ENCODE measurements around the gene GPR171. TPM values are rescaled to one million over a fixed set of nuclear protein-coding genes. Genes with fewer than 3 reads are reported as not detected.

Gene GPR171
- total and polyA plus RNA-seq, 2 experiments from 2014 or later, result 0.51 TPM; not detected in 1

DNA sequence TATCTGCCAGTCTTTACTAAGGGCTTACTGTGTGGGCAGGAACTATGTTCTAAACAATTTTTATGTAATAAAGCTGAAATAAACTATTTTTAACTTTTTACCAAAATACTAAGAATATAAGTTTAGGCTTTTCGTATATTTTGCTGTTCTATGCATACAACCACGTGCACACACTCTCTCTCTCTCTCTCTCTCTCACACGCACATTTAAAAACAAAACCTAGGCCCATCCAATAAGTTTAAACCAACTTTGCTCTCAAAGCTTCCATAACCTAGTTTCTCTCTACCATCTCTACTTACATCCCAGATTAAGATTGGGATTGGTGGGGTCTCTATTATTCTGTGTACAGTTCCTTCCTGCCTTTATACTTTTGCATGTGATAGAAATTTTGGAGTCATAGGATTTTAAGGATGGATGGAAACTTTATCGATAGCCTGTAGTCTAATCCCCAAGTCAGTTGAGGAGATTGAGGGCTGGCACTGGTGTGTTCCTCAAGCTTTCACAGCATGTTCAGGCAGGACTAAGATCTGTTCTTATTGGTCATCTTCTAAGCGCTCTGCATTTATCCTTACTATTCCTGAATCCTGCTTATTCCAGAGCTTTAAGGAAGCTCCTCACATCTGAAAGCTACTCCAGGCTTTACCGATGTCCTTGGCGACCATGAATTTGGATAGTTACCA is 1.8 kb downstream of the GPR171 start:
- Histone ChIP-seq H3K4me3 (no peak overlapping the region), H3K27ac (no peak overlapping the region), H3K36me3 (replicated peaks; ENCODE audit: insufficient read depth, low read depth) (no peaks in the 10 kb centered on the region), H3K4me2 (no peak overlapping the region), H3K27me3 (no peaks in the 10 kb centered on the region), H4K20me1 (ENCODE audit: insufficient read depth, poor library complexity, severe bottlenecking) (no peaks in the 10 kb centered on the region), H3K9me2 (replicated peaks; ENCODE audit: insufficient read depth) (no peaks in the 10 kb centered on the region), H3K4me1 (ENCODE audit: insufficient read depth) (peaks cover 15% of the 10 kb centered on the region), H2AFZ (no peak overlapping the region), H3K79me2 (no peaks in the 10 kb centered on the region), H3K9me3 (ENCODE audit: low read depth) (no peaks in the 10 kb centered on the region)
- 99% methylated on average over 7 of the region's 7 CpGs for WGBS (ENCODE audit: low lambda C conversion rate, missing lambda C conversion rate)
- no peak for TF ChIP-seq EZH2phosphoT487 (IDR thresholded peaks at IDR 0.05; ENCODE audit: low read depth, severe bottlenecking, unreplicated experiment)
- TF ChIP-seq, protein P1, sequence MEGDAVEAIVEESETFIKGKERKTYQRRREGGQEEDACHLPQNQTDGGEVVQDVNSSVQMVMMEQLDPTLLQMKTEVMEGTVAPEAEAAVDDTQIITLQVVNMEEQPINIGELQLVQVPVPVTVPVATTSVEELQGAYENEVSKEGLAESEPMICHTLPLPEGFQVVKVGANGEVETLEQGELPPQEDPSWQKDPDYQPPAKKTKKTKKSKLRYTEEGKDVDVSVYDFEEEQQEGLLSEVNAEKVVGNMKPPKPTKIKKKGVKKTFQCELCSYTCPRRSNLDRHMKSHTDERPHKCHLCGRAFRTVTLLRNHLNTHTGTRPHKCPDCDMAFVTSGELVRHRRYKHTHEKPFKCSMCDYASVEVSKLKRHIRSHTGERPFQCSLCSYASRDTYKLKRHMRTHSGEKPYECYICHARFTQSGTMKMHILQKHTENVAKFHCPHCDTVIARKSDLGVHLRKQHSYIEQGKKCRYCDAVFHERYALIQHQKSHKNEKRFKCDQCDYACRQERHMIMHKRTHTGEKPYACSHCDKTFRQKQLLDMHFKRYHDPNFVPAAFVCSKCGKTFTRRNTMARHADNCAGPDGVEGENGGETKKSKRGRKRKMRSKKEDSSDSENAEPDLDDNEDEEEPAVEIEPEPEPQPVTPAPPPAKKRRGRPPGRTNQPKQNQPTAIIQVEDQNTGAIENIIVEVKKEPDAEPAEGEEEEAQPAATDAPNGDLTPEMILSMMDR (IDR thresholded peaks at IDR 0.05; ENCODE audit: poor library complexity), result no peak
- no peak for TF ChIP-seq EZH2 (IDR thresholded peaks at IDR 0.05; ENCODE audit: borderline replicate concordance)
- DNase-seq (ENCODE audit: low spot score), result no peak

DNA sequence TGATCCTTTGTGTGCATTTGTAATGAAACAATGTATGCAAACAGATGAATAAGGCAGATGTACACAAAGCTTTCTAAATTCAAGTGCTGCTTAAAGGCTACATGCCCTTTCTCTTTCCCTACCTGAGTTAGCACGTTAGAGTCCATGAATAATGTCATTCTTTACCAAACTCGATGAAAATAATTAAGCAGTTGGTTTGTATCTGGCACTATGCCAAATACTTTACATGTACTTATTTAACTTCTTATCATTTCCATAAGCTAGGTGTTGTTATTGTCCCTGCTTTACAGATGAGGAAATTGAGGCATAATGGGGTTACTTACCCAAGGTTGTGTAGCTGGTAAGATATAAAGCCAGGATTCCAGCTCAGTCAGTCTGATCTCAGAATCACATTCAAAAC is 2.4 kb downstream of the GPR171 start:
- DNase-seq (ENCODE audit: low spot score), result no peak
- Histone ChIP-seq H4K20me1 (ENCODE audit: insufficient read depth, poor library complexity, severe bottlenecking) (no peaks in the 10 kb centered on the region), H3K4me1 (ENCODE audit: insufficient read depth) (peaks cover 17% of the 10 kb centered on the region), H3K27ac (no peak overlapping the region), H3K4me2 (no peak overlapping the region), H3K27me3 (no peaks in the 10 kb centered on the region), H2AFZ (no peak overlapping the region), H3K79me2 (no peaks in the 10 kb centered on the region), H3K36me3 (replicated peaks; ENCODE audit: insufficient read depth, low read depth) (no peaks in the 10 kb centered on the region), H3K4me3 (no peak overlapping the region), H3K9me2 (replicated peaks; ENCODE audit: insufficient read depth) (no peaks in the 10 kb centered on the region), H3K9me3 (ENCODE audit: low read depth) (no peaks in the 10 kb centered on the region)
- no peak for TF ChIP-seq EZH2 (IDR thresholded peaks at IDR 0.05; ENCODE audit: borderline replicate concordance)
- TF ChIP-seq, protein P1 (IDR thresholded peaks at IDR 0.05; ENCODE audit: poor library complexity), result no peak
- no peak for TF ChIP-seq EZH2phosphoT487 (IDR thresholded peaks at IDR 0.05; ENCODE audit: low read depth, severe bottlenecking, unreplicated experiment)
- WGBS (ENCODE audit: low lambda C conversion rate, missing lambda C conversion rate), result 86% methylated on average over 2 of the region's 2 CpGs

DNA sequence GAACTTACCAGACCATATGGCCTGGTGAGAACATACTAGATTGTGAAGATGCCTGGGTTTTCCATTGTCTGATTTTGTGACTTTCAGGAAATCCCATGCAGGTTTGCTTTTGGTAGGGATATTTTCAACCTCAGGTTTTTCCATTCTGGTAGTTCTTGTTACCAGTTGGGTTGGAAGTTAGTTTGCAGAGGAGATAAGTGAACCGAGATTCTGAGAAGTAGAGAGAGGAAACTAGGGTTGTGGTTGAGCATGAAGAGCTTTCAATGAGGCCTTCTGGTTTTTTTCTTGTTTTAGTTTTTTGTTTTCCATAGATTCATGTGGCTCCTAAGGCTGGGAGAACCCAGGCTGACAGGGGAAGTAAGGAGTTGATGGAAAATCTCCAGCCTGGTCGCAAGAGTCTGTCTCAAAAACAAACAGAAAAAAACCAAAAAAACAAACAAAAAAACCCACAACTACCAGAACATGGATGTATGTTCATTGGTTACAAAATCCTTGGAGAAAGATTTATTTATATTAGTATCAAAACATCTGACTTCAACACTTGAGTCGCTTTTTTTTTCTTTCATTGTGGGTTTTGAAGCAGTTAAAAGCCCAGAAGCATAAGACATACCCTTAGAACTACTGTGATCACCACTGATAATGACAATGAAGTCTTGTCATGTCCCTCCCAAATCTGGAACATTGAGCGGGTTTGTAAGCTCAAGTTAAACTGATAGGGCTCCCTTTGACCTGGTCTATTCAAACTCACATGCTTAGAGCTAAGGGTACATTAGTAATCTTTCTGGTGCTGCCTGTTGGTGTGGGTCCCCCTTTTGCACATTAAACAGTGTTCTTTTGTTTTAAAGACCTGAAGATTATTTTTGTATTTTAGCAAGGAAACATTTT is 3.2 kb downstream of the GPR171 start:
- no peak for DNase-seq (ENCODE audit: low spot score)
- Histone ChIP-seq H3K27me3 (no peaks in the 10 kb centered on the region), H3K36me3 (replicated peaks; ENCODE audit: insufficient read depth, low read depth) (no peaks in the 10 kb centered on the region), H3K9me2 (replicated peaks; ENCODE audit: insufficient read depth) (no peaks in the 10 kb centered on the region), H2AFZ (no peak overlapping the region), H3K9me3 (ENCODE audit: low read depth) (no peaks in the 10 kb centered on the region), H4K20me1 (ENCODE audit: insufficient read depth, poor library complexity, severe bottlenecking) (no peaks in the 10 kb centered on the region), H3K4me3 (no peak overlapping the region), H3K27ac (peak overlapping the region; percentile 29), H3K79me2 (no peaks in the 10 kb centered on the region), H3K4me1 (ENCODE audit: insufficient read depth) (peaks cover 17% of the 10 kb centered on the region), H3K4me2 (no peak overlapping the region)
- TF ChIP-seq, protein P1 (IDR thresholded peaks at IDR 0.05; ENCODE audit: poor library complexity), result no peak
- TF ChIP-seq EZH2 (IDR thresholded peaks at IDR 0.05; ENCODE audit: borderline replicate concordance) (no peak), EZH2phosphoT487 (IDR thresholded peaks at IDR 0.05; ENCODE audit: low read depth, severe bottlenecking, unreplicated experiment) (no peak)
- WGBS (ENCODE audit: low lambda C conversion rate, missing lambda C conversion rate), result 86% methylated on average over 4 of the region's 4 CpGs
